Keratinocyte (primary cell): ENCODE data around the gene MED14. TPM values are rescaled to one million over a fixed set of nuclear protein-coding genes. Genes with fewer than 3 reads are reported as not detected.

ENCODE experiments used
- DNase-seq: peaks from one replicate; pipeline ENCODE4 v3.0.0-alpha.2; 2011; ENCODE audit warnings: low read depth, missing footprints, low spot score
- FAIRE-seq: peaks from 2 replicates; lab custom pipeline; 2011; peaks lifted over from hg19 to GRCh38; lab: Jason Lieb, UNC
- H2AFZ ChIP-seq: 2 replicates; pipeline ENCODE4 v1.6.0; 2012; ENCODE audit warnings: low read length, control low read depth, inconsistent platforms; ENCODE audit not compliant: control insufficient read depth
- H3K27ac ChIP-seq: 2 replicates; pipeline ENCODE4 v1.5.1; 2011; ENCODE audit warnings: low read length; ENCODE audit not compliant: control insufficient read depth, insufficient read depth
- H3K27me3 ChIP-seq: 3 replicates; pipeline ENCODE4 v1.6.0; 2011; ENCODE audit warnings: low read length; ENCODE audit not compliant: control insufficient read depth, insufficient read depth; ENCODE audit errors: extremely low read depth
- H3K36me3 ChIP-seq, 2 experiments: 2 replicates in 1 of 2; 3 replicates in 1 of 2; pipeline ENCODE4 v1.5.1; 2011; ENCODE audit warnings: low read length in 2 of 2, mild to moderate bottlenecking in 1 of 2; ENCODE audit not compliant: control insufficient read depth in 2 of 2, insufficient read depth in 2 of 2; ENCODE audit errors: extremely low read depth in 1 of 2
- H3K4me1 ChIP-seq: 3 replicates; pipeline ENCODE4 v1.5.1; 2011; ENCODE audit warnings: low read length; ENCODE audit not compliant: control insufficient read depth, insufficient read depth; ENCODE audit errors: extremely low read depth
- H3K4me2 ChIP-seq: 3 replicates; pipeline ENCODE4 v1.6.0; 2011; ENCODE audit warnings: low read depth, low read length; ENCODE audit not compliant: control insufficient read depth, insufficient read depth; ENCODE audit errors: extremely low read depth
- H3K4me3 ChIP-seq, 3 experiments: fragments of 200-600 bp in 1 of 3; sonication (generic) in 1 of 3; 2 replicates in 2 of 3; 3 replicates in 1 of 3; pipeline ENCODE4 v1.5.1; 2011 to 2016; ENCODE audit warnings: low read length in 3 of 3, mild to moderate bottlenecking in 3 of 3, control low read depth in 2 of 3, inconsistent platforms in 1 of 3, low read depth in 1 of 3, mixed read lengths in 1 of 3, mixed run types in 1 of 3, moderate library complexity in 1 of 3; ENCODE audit not compliant: control insufficient read depth in 2 of 3, insufficient read depth in 2 of 3; ENCODE audit errors: extremely low read depth in 1 of 3
- H3K79me2 ChIP-seq: 2 replicates; pipeline ENCODE4 v1.6.0; 2012; ENCODE audit warnings: low read length; ENCODE audit not compliant: control insufficient read depth, insufficient read depth
- H3K9ac ChIP-seq: 3 replicates; pipeline ENCODE4 v1.6.0; 2011; ENCODE audit warnings: low read length; ENCODE audit not compliant: control insufficient read depth, insufficient read depth; ENCODE audit errors: extremely low read depth
- H3K9me1 ChIP-seq: 3 replicates; pipeline ENCODE4 v1.6.0; 2011; ENCODE audit warnings: low read length; ENCODE audit not compliant: control insufficient read depth, insufficient read depth; ENCODE audit errors: extremely low read depth
- H3K9me3 ChIP-seq: 2 replicates; pipeline ENCODE4 v1.5.1; 2012; ENCODE audit warnings: low read depth, low read length; ENCODE audit not compliant: control insufficient read depth
- H4K20me1 ChIP-seq: 3 replicates; pipeline ENCODE4 v1.6.0; 2011; ENCODE audit warnings: low read length; ENCODE audit not compliant: control insufficient read depth, insufficient read depth; ENCODE audit errors: extremely low read depth
- CTCF ChIP-seq, 3 experiments: IDR thresholded peaks in 1 of 3; conservative IDR thresholded peaks in 1 of 3; optimal IDR thresholded peaks in 1 of 3; 2 replicates in 2 of 3; 3 replicates in 1 of 3; pipeline versions ENCODE3 to v1.5.1; 2011; ENCODE audit warnings: low read length in 3 of 3, mild to moderate bottlenecking in 3 of 3, moderate library complexity in 2 of 3, control low read depth in 1 of 3, inconsistent platforms in 1 of 3; ENCODE audit not compliant: insufficient read depth in 2 of 3; ENCODE audit errors: extremely low read depth in 1 of 3
- EZH2 ChIP-seq: IDR thresholded peaks from one replicate; pipeline ENCODE4 v1.6.1; 2012; ENCODE audit warnings: inconsistent platforms, mild to moderate bottlenecking, low read length, moderate library complexity
- dilution Hi-C: fragments of 300-500 bp; cut with MboI; formaldehyde crosslinking; loops from one replicate; pipeline ENCODE4 v1.7.0; 2020; ENCODE audit warnings: low sequenced_read_pairs; ENCODE audit not compliant: extremely low pct_ligation_motif_present
- polyA plus RNA-seq, 5 experiments: library from polyadenylated mRNA; depleted of rRNA in 3 of 5; stranded (reverse) in 3 of 5; stranded (forward) in 1 of 5; unstranded in 1 of 5; fragments of >200 nt; gene quantifications; 1 replicate in 1 of 5; 2 replicates in 3 of 5; 3 replicates in 1 of 5; pipeline versions ENCODE4 v1.2.1 to v1.2.3, GENCODE V29; 2011 to 2012; ENCODE audit warnings: missing spikeins in 2 of 5, low read depth in 1 of 5, low replicate concordance in 1 of 5

Gene MED14
- polyA plus RNA-seq, 1 donor (not counting 4 experiments of a cell fraction or from before 2014, with no cell fraction given), result 25.9 TPM

GRCh38 chrX:40663078-40663740 lies 72.1 kb downstream of the MED14 start:
- no peaks in the 10 kb centered on the region for H3K9me3 ChIP-seq
- dilution Hi-C loops, result no loop called here
- H3K4me1 ChIP-seq, result no peaks in the 10 kb centered on the region
- H3K27ac ChIP-seq, result no peak overlapping the region
- no peak overlapping the region for H2AFZ ChIP-seq
- no peak for FAIRE-seq
- H3K4me3 ChIP-seq, result no peak overlapping the region
- no peaks in the 10 kb centered on the region for H3K9me1 ChIP-seq
- no peaks in the 10 kb centered on the region for H3K27me3 ChIP-seq
- H3K9ac ChIP-seq, result no peak overlapping the region
- no peak for DNase-seq
- H3K79me2 ChIP-seq, result no peaks in the 10 kb centered on the region
- TF ChIP-seq EZH2 (no peak), CTCF (optimal IDR thresholded peaks at IDR 0.05 in 1 of 3, IDR thresholded peaks at IDR 0.05 in 1 of 3, conservative IDR thresholded peaks at IDR 0.05 in 1 of 3; ENCODE audit: extremely low read depth in 1 of 3, insufficient read depth in 2 of 3, low read length in 3 of 3) (no peak)
- H3K4me2 ChIP-seq, result no peak overlapping the region
- H4K20me1 ChIP-seq, result no peaks in the 10 kb centered on the region
- H3K36me3 ChIP-seq, result peaks cover 11 to 12% of the 10 kb centered on the region in 2 experiments

GRCh38 chrX:40661489-40661888 lies 73.9 kb downstream of the MED14 start:
- FAIRE-seq (no peak), DNase-seq (no peak)
- no peak overlapping the region for H3K27ac ChIP-seq
- dilution Hi-C loops, result no loop called here
- no peaks in the 10 kb centered on the region for H4K20me1 ChIP-seq
- H3K79me2 ChIP-seq, result no peaks in the 10 kb centered on the region
- H3K4me3 ChIP-seq, result no peak overlapping the region
- no peaks in the 10 kb centered on the region for H3K9me3 ChIP-seq
- no peaks in the 10 kb centered on the region for H3K27me3 ChIP-seq
- no peak overlapping the region for H3K9ac ChIP-seq
- peaks cover 6 to 11% of the 10 kb centered on the region in 2 experiments for H3K36me3 ChIP-seq
- H3K9me1 ChIP-seq, result no peaks in the 10 kb centered on the region
- H2AFZ ChIP-seq, result no peak overlapping the region
- no peak for TF ChIP-seq CTCF (optimal IDR thresholded peaks at IDR 0.05 in 1 of 3, IDR thresholded peaks at IDR 0.05 in 1 of 3, conservative IDR thresholded peaks at IDR 0.05 in 1 of 3; ENCODE audit: extremely low read depth in 1 of 3, insufficient read depth in 2 of 3, low read length in 3 of 3)
- TF ChIP-seq EZH2, result no peak
- no peak overlapping the region for H3K4me2 ChIP-seq
- H3K4me1 ChIP-seq, result no peaks in the 10 kb centered on the region
